HFFc6 (cell line): ENCODE results near the gene PTPRN2. TPM values are rescaled to one million over a fixed set of nuclear protein-coding genes. Genes with fewer than 3 reads are reported as not detected.

Experiments used
- DNase-seq: peaks from one replicate; pipeline ENCODE4 v3.0.0-alpha.2; 2018
- H3K27ac Mint-ChIP-seq: 2 replicates; pipeline ENCODE4 v1.8.0; 2020; ENCODE audit warnings: mild to moderate bottlenecking, mixed read lengths
- H3K27me3 Mint-ChIP-seq: 2 replicates; pipeline ENCODE4 v1.8.0; 2021; ENCODE audit warnings: mild to moderate bottlenecking, moderate library complexity, mixed read lengths; ENCODE audit not compliant: insufficient read depth
- H3K36me3 Mint-ChIP-seq: 2 replicates; pipeline ENCODE4 v1.8.0; 2021; ENCODE audit warnings: low read depth, mixed read lengths
- H3K4me1 Mint-ChIP-seq: 2 replicates; pipeline ENCODE4 v1.8.0; 2020; ENCODE audit warnings: low read depth, mixed read lengths
- H3K4me3 Mint-ChIP-seq: 2 replicates; pipeline ENCODE4 v1.8.0; 2020; ENCODE audit warnings: mild to moderate bottlenecking, moderate library complexity, mixed read lengths
- H3K9me3 Mint-ChIP-seq: 2 replicates; pipeline ENCODE4 v1.8.0; 2020; ENCODE audit warnings: mild to moderate bottlenecking, mixed read lengths
- total RNA-seq, 6 experiments: library from RNA; stranded (reverse); fragmentation: NEBNext Ultra II Directional; extraction: Animal tissue kit (Norgen Biotek cat#: 25700); gene quantifications; 2 replicates in 1 of 6; 3 replicates in 5 of 6; pipeline ENCODE4 v1.2.3, GENCODE V29; 2021
- TF ChIP-seq, protein P1 (sequence below): fragments of 200-600 bp; sonication (generic); IDR thresholded peaks from 2 replicates; pipeline ENCODE4 v1.5.0; 2021; ENCODE audit warnings: antibody characterized with exemption, mild to moderate bottlenecking

PTPRN2 gene
- total RNA-seq, 6 experiments from 2014 or later: 0.05 to 0.27 (median 0.23) TPM

DNA sequence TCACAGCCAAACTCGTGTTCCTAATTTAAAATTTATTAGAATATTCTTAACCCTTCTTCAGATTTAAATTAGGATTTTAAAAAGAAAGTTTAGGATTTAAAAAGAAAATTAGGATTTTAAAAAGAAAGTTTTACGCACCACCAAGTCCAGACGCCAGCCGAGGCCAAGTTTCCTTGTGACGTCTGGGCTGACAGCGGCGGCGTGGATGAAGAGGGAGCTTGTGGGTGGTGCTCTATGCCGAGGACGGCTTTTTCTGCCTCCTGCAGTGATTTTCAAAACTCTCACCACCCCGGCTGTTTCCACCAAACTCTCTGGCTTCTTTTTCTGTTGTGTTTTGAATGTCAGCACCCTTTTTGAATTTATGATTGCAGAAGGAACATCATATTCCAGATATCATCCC lies 997.9 kb downstream of the PTPRN2 start:
- Mint-ChIP-seq H3K4me1 (no peaks in the 10 kb centered on the region), H3K9me3 (peaks cover 25% of the 10 kb centered on the region; the same call in 1 of the 2 replicates), H3K27ac (no peak overlapping the region), H3K27me3 (peaks cover 14% of the 10 kb centered on the region), H3K36me3 (peaks cover 7% of the 10 kb centered on the region; the same call in 1 of the 2 replicates), H3K4me3 (no peak overlapping the region)
- TF ChIP-seq, protein P1, sequence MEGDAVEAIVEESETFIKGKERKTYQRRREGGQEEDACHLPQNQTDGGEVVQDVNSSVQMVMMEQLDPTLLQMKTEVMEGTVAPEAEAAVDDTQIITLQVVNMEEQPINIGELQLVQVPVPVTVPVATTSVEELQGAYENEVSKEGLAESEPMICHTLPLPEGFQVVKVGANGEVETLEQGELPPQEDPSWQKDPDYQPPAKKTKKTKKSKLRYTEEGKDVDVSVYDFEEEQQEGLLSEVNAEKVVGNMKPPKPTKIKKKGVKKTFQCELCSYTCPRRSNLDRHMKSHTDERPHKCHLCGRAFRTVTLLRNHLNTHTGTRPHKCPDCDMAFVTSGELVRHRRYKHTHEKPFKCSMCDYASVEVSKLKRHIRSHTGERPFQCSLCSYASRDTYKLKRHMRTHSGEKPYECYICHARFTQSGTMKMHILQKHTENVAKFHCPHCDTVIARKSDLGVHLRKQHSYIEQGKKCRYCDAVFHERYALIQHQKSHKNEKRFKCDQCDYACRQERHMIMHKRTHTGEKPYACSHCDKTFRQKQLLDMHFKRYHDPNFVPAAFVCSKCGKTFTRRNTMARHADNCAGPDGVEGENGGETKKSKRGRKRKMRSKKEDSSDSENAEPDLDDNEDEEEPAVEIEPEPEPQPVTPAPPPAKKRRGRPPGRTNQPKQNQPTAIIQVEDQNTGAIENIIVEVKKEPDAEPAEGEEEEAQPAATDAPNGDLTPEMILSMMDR: no peak
- DNase-seq: no peak

DNA sequence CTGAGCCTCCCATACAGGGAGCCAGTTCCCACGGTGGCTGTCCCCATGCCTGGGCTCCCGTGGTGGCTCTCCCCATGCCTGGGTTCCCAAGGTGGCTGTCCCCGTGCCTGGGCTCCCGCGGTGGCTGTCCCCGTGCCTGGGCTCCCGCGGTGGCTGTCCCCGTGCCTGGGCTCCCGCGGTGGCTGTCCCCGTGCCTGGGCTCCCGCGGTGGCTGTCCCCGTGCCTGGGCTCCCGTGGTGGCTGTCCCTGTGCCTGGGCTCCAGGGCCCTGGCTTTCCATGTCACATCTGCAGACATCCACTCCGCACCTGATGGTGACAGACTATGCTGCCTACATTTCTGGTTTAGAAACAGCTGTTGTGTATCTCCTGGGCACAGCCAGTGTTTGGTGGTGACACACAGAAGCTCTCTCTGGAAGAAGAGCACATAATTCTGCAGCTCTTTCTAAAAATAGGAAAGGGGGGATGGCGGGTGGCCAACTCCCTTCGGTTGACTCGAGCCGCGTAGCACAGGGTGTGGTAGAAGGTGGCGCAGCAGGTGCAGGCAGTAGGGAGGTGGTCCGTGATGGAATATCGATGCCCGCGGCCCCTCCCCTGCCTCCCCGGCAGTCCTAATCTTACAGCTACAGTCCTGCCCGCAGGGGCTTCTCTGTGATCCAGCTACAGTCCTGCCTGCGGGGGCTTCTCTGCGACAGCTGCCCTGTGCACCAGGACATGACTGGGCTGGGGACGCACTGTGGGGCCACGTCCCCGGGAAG lies 999.6 kb downstream of the PTPRN2 start:
- Mint-ChIP-seq H3K4me1 (no peaks in the 10 kb centered on the region), H3K27ac (no peak overlapping the region), H3K27me3 (peaks cover 24% of the 10 kb centered on the region), H3K9me3 (peaks cover 20% of the 10 kb centered on the region; the same call in 1 of the 2 replicates), H3K36me3 (peaks cover 7% of the 10 kb centered on the region; the same call in 1 of the 2 replicates), H3K4me3 (no peak overlapping the region)
- no peak for DNase-seq
- TF ChIP-seq, protein P1: no peak

DNA sequence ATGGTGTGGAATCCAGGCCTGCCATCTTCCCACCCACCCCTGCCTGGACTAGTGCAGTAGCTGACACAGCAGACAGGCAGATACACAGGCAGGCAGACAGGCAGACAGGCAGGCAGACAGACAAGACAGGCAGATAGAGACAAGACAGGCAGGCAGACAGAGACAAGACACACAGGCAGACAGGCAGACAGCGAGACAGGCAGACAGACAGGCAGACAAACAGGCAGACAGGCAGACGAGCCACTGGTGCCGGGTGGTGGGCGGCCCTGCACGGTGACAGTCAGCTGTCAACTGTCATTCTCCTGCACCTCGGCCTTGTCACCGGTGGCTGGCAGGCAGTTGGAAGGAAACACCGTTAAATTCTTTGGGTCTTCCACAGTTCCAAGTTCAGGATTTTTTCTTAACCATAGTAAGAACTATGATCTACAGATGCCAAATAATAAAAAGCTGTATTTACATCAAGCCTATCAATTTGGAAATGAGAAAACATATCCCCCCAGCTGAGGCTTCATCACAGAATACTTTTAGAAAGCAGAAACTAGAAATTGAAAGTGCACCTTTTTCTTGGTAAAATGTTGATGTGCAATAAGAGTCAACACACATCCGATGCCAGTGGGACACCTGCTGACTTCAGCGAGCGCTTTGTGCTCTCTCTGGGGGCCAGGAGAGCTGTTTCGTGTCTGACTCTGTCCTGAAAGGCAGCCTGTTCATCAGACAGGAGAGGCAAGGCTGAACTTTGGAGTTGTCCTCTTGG lies 1000.4 kb downstream of the PTPRN2 start:
- Mint-ChIP-seq H3K9me3 (peaks cover 13% of the 10 kb centered on the region; the same call in 1 of the 2 replicates), H3K27me3 (peaks cover 25% of the 10 kb centered on the region), H3K4me1 (no peaks in the 10 kb centered on the region), H3K36me3 (peaks cover 2% of the 10 kb centered on the region; the same call in 1 of the 2 replicates), H3K27ac (no peak overlapping the region), H3K4me3 (no peak overlapping the region)
- TF ChIP-seq, protein P1: no peak
- no peak for DNase-seq

DNA sequence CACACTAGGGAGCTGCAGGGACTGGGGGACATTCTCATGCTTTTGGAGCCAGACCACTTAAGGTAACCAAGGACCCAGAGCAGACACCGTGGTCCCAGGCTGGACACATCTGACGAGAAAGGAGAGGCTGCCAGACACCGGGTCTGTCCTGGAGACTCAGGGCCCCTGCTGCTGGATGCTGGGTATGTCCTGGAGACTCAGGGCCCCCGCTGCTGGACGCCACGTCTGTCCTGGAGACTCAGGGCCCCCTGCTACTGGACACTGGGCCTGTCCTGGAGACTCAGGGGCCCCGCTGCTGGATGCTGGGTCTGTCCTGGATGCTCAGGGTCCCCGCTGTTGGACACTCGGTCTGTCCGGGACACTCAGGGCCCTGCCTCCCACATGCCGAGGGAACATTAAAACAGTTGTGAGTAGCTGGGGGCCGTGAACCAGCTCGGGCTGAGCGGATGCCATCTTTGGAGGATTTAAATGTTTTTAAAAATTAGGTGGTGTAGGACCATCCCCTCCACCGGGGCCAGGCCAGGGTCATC lies 1001.1 kb downstream of the PTPRN2 start:
- H3K4me3 Mint-ChIP-seq: no peak overlapping the region
- H3K27me3 Mint-ChIP-seq: peaks cover 26% of the 10 kb centered on the region
- DNase-seq: no peak
- TF ChIP-seq, protein P1: no peak
- peaks cover 6% of the 10 kb centered on the region; the same call in 1 of the 2 replicates for H3K9me3 Mint-ChIP-seq
- H3K27ac Mint-ChIP-seq: no peak overlapping the region
- H3K4me1 Mint-ChIP-seq: no peaks in the 10 kb centered on the region
- H3K36me3 Mint-ChIP-seq: no peaks in the 10 kb centered on the region

DNA sequence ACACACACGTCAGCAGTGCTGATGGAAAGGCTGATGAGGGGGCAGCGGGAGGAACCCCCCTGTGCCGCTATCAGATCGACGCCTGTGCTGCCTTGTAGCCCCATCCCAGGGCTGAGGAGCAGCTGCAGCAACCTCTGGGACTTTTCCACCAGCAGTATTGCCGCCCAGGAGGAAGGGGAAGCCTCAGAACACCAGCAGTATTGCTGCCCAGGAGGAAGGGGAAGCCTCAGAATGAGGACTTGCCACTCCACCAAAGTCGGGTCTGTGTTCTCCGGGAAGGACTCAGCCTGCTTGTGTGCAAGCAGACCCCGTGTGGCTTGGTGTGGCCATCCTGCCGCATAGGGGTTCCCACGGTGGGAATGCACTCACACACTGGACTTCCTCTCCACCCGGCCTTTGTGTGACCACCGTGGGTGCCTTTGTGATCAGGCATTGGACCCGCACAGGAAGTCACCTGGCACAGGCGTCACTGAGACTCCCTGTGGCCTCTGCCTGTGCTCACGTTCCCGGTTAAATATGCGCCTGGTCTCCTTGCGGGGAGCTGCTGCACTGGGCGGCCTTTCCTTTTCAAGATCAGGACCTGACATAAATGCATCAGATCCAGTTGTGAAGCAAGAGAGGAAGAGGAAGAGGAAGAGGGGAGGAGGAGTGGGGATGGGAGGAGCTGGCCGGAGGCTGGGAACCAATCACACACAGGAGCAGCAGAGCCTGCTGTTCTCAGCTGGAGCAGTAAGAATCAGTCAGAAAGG lies 1002.3 kb downstream of the PTPRN2 start:
- Mint-ChIP-seq H3K9me3 (no peaks in the 10 kb centered on the region; the same call in 1 of the 2 replicates), H3K4me3 (no peak overlapping the region; the same call in 1 of the 2 replicates), H3K4me1 (no peaks in the 10 kb centered on the region), H3K36me3 (no peaks in the 10 kb centered on the region), H3K27me3 (peaks cover 30% of the 10 kb centered on the region), H3K27ac (no peak overlapping the region)
- DNase-seq: no peak
- TF ChIP-seq, protein P1: no peak
